BLaER1 (cell line): ENCODE measurements around the gene PPP1R36.
"Not testable (repeated sequence)": the region's sequence is repeated elsewhere in the genome, so short reads cannot be mapped to it uniquely, and the experiment has no call there.

Source experiments
- H3K27ac ChIP-seq: shearing (Covaris generic); formaldehyde crosslinking; 2 replicates; pipeline ENCODE4 v1.8.1; 2022
- H3K27me3 ChIP-seq: shearing (Covaris generic); formaldehyde crosslinking; 2 replicates; pipeline ENCODE4 v1.8.1; 2022
- H3K36me3 ChIP-seq: shearing (Covaris generic); formaldehyde crosslinking; 2 replicates; pipeline ENCODE4 v1.8.1; 2022
- H3K4me1 ChIP-seq: shearing (Covaris generic); formaldehyde crosslinking; 2 replicates; pipeline ENCODE4 v1.8.1; 2022
- H3K4me2 ChIP-seq: shearing (Covaris generic); formaldehyde crosslinking; 2 replicates; pipeline ENCODE4 v1.8.1; 2022
- H3K4me3 ChIP-seq: shearing (Covaris generic); formaldehyde crosslinking; 2 replicates; pipeline ENCODE4 v1.8.1; 2022
- H3K9ac ChIP-seq: shearing (Covaris generic); formaldehyde crosslinking; 2 replicates; pipeline ENCODE4 v1.8.1; 2022
- H3K9me3 ChIP-seq: shearing (Covaris generic); formaldehyde crosslinking; 2 replicates; pipeline ENCODE4 v1.8.1; 2022
- H4K20me1 ChIP-seq: shearing (Covaris generic); formaldehyde crosslinking; 2 replicates; pipeline ENCODE4 v1.8.1; 2022
- Cebpa-rat ChIP-seq: shearing (Covaris generic); IDR thresholded peaks from 2 replicates; pipeline ENCODE4 v1.8.1; 2022

The PPP1R36 gene

DNA sequence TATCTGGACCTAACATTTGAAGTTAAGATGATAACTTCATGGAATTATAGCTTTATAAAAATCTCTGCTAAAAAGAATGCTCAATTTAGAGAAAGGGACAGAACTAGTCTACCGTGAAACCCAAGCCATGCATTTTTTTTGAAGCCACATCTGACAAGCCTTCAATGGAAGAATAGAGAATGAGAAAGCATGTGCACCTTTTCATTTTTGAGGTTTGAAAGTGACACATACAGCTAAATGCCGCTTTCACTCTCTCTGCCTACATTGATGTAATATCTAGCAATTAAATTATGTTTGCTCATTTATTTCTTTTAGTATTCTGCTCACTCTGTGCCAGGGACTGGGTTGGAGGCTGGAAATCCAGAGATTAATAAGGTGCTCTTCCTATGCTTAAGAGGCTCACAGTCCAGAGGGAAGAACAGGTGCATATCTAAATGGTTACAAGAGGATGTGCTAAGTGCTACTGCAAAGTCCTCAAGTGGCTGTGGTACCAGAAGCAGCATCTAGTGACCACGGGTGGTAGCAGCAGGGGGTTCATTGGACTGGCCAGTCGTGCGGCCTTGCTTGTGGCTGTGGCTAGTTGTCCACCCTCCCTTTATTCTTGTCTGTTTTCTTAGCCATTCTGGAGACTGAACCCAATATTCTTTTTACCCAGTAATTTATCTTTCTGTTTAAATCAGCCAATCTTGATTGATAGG lies 60.4 kb downstream of the PPP1R36 start:
- TF ChIP-seq Cebpa-rat: no peak
- no peaks in the 10 kb centered on the region for H3K4me1 ChIP-seq
- H3K27ac ChIP-seq: no peak overlapping the region
- no peak overlapping the region for H3K4me2 ChIP-seq
- H3K9ac ChIP-seq: no peak overlapping the region
- no peaks in the 10 kb centered on the region for H3K27me3 ChIP-seq
- H3K36me3 ChIP-seq: no peaks in the 10 kb centered on the region
- H4K20me1 ChIP-seq: no peaks in the 10 kb centered on the region
- H3K4me3 ChIP-seq: no peak overlapping the region
- H3K9me3 ChIP-seq: no peaks in the 10 kb centered on the region

DNA sequence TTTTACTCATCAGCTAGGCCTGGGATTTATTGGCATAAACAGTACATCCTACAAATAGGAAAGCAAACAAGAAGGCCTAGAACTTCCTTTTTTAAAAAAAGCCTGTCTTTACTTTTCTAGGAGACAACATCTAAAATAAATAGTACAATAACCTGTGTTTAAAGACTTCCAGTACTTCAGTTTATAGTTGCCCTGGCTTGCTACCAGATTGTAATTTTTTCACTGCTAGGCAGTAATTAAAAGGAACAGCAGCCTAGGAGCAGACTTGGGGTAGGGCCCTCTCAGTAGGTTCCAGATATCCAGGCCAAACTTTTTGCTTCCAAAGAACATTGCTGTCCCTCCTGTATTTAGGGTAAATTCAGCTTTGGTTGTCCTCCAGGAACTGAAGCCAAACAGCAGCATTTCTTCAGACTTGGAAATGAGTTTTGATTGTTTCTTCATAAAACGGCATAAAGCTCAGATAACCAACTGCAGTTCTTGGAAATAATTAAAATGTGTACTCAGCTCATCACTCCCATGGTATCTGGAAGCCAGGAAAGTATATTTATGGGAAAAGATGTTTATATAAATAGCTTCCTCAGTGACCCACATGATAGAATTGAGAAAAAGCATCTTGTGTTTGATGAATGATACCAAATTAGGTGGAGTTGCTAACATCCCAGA lies 61.7 kb downstream of the PPP1R36 start:
- H3K4me3 ChIP-seq: no peak overlapping the region
- no peak overlapping the region for H3K27ac ChIP-seq
- H3K9ac ChIP-seq: no peak overlapping the region
- no peak for TF ChIP-seq Cebpa-rat
- no peaks in the 10 kb centered on the region for H3K27me3 ChIP-seq
- H3K9me3 ChIP-seq: no peaks in the 10 kb centered on the region
- H3K4me1 ChIP-seq: no peaks in the 10 kb centered on the region
- H3K36me3 ChIP-seq: no peaks in the 10 kb centered on the region
- no peak overlapping the region for H3K4me2 ChIP-seq
- H4K20me1 ChIP-seq: no peaks in the 10 kb centered on the region

DNA sequence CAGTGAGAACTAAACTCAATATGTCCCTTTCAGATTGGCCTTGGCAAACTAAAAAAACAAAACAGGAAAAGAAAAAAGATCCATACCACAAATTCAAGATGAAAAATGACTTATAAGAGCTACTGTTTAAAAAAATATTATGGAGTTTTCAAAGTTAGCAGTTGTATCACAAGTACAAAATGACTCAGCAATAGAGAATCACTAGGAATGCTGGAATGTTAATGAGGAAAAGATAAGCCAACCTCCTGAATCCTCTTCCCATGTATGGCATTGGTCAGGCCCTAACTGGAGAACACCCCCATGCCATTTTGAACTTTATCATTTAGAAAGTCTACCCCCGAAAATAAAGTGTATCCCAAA lies 62.2 kb downstream of the PPP1R36 start:
- Histone ChIP-seq H3K4me1 (no peaks in the 10 kb centered on the region), H3K9ac (no peak overlapping the region), H4K20me1 (no peaks in the 10 kb centered on the region), H3K27me3 (no peaks in the 10 kb centered on the region), H3K36me3 (no peaks in the 10 kb centered on the region), H3K4me2 (no peak overlapping the region), H3K9me3 (no peaks in the 10 kb centered on the region), H3K27ac (no peak overlapping the region), H3K4me3 (no peak overlapping the region)
- TF ChIP-seq Cebpa-rat: no peak

DNA sequence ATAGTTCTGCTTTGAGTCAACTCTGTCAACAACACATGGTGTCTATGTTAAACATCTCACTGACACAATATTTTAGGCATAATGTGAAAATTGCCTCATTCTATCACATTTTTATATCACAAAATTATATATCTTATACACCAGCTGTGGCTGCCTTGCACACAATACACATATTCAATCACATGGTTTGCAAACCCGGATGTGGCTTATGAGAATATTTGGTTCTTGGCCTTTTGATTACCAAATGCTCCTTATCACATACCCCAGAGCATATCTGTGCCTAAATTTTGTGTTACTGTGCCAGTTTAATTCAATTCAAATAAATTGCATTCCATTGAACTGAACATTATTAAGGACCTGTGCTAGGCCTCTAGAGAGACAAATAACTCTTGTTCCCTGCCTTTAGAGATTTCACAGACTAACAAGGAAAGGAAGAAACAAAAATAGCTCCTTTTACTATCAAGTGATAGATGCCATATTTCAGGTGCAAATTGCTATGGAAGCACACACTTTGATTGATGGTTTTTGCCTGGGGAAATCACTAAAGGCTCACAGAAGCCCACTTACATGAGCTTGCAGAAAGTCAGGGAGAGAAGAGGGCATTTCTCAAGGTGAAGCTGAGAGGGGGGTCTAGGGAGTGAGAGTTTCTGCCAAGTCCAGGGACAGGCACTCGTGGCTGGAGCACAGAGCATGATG lies 63.4 kb downstream of the PPP1R36 start:
- Histone ChIP-seq H3K4me3 (no peak overlapping the region), H3K4me2 (no peak overlapping the region), H3K27me3 (no peaks in the 10 kb centered on the region), H3K36me3 (no peaks in the 10 kb centered on the region), H3K9ac (no peak overlapping the region), H3K27ac (no peak overlapping the region), H3K4me1 (no peaks in the 10 kb centered on the region), H4K20me1 (no peaks in the 10 kb centered on the region), H3K9me3 (no peaks in the 10 kb centered on the region)
- no peak for TF ChIP-seq Cebpa-rat

DNA sequence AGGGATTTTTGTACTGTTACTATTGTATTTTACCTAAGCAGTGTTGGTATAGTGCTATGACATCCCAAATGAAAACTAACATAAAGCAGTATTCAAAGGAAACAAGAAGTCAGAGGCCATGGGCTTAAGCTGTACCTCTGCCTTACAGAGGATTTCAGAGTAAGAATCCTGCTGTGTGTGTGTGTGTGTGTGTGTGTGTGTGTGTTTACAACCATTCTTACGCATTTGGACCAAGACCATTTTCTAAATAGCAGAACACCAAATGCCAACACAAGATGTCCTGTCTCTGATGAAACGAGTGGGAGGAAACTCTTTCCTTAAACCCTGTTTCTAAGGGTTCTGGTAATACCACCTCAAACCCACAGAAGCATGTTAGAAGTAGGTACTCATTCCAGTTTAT lies 64.4 kb downstream of the PPP1R36 start:
- no peaks in the 10 kb centered on the region for H3K4me1 ChIP-seq
- H3K9me3 ChIP-seq: no peaks in the 10 kb centered on the region

DNA sequence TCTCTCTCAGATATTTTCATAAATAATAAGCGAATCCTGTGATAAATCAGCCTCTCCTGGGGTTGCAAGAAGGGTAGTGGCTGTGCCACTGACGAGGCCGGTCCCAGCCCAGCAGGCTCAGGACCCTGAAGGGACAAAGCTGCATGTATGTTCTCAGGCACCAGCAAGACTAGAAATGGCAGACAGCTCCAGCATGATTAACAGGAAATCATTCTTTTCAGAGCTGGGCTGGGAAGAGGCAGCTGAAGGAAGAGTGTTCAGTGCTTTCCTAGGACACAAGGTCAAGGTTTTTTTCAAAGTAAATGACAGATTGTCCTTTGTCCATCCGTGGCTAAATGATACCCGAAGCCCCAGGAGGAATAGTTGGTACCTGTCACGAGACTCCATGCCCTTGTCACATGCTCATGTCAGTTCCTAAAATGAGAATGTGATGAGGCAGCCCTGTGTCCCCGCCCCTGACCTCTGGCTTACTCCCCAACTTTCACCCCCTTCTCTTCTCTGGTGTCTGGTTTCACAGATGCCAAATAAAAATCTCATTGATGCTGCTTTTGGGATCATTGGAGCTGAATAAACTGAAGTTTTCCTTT lies 65.1 kb downstream of the PPP1R36 start:
- Histone ChIP-seq H3K4me3 (no peak overlapping the region), H3K4me2 (no peak overlapping the region), H3K27me3 (no peaks in the 10 kb centered on the region), H3K9me3 (no peaks in the 10 kb centered on the region), H3K9ac (no peak overlapping the region), H4K20me1 (no peaks in the 10 kb centered on the region), H3K27ac (no peak overlapping the region), H3K36me3 (no peaks in the 10 kb centered on the region), H3K4me1 (no peaks in the 10 kb centered on the region)
- no peak for TF ChIP-seq Cebpa-rat

More for the DNA sequence above, 64.4 kb downstream of the PPP1R36 start:
- no peak overlapping the region for H3K4me2 ChIP-seq
- H3K27ac ChIP-seq: no peak overlapping the region
- no peaks in the 10 kb centered on the region for H3K36me3 ChIP-seq
- no peaks in the 10 kb centered on the region for H3K27me3 ChIP-seq
- no peaks in the 10 kb centered on the region for H4K20me1 ChIP-seq
- TF ChIP-seq Cebpa-rat: no peak
- no peak overlapping the region for H3K4me3 ChIP-seq
- H3K9ac ChIP-seq: no peak overlapping the region

DNA sequence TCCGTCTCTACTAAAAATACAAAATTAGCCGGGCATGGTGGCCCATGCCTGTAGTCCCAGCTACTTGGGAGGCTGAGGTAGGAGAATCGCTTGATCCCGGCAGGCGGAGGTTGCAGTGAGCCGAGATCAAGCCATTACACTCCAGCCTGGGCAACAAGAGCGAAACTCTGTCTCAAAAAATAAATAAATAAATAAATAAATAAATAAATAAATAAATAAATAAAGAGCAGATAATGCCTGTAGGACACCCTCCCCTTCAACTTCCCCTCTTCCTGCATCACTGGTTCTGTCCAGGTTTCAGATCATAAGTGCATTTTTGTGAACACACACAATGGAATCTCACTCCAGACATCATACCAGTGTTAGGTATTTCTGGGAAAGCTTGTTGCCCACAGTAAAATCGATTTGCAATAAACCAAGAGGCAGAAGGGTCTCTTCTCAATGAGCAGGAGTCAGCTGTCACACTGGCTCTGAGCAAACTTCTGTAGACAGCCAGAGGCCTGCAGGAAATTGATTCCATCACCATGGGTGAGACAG lies 68.2 kb downstream of the PPP1R36 start:
- not testable (repeated sequence) for H3K9ac ChIP-seq, H3K4me3 ChIP-seq, H3K9me3 ChIP-seq, H4K20me1 ChIP-seq, H3K4me1 ChIP-seq, H3K27me3 ChIP-seq, H3K4me2 ChIP-seq, H3K36me3 ChIP-seq, H3K27ac ChIP-seq

DNA sequence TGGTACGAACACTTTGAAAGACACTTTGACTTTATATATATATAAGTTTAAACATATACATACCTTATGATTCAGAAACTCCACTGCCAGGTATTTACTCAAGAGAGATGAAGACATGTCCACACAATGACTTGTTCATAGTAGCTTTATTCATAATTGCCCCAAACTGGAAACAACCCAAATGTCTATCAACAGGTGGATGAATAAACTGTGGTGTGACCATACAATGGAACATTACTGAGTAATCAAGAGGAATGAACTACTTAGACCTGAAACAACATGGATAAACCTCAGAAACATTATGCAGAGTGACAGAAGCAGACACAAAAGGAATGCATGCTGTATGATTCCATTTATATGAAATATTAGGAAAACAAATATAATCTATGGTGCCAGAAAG lies 71.1 kb downstream of the PPP1R36 start:
- no peaks in the 10 kb centered on the region for H3K9me3 ChIP-seq
- H3K4me2 ChIP-seq: no peak overlapping the region
- no peak overlapping the region for H3K9ac ChIP-seq
- TF ChIP-seq Cebpa-rat: no peak
- no peaks in the 10 kb centered on the region for H3K36me3 ChIP-seq
- peaks cover 18% of the 10 kb centered on the region for H3K4me1 ChIP-seq
- no peak overlapping the region for H3K27ac ChIP-seq
- H3K27me3 ChIP-seq: no peaks in the 10 kb centered on the region
- H3K4me3 ChIP-seq: no peak overlapping the region
- no peaks in the 10 kb centered on the region for H4K20me1 ChIP-seq

DNA sequence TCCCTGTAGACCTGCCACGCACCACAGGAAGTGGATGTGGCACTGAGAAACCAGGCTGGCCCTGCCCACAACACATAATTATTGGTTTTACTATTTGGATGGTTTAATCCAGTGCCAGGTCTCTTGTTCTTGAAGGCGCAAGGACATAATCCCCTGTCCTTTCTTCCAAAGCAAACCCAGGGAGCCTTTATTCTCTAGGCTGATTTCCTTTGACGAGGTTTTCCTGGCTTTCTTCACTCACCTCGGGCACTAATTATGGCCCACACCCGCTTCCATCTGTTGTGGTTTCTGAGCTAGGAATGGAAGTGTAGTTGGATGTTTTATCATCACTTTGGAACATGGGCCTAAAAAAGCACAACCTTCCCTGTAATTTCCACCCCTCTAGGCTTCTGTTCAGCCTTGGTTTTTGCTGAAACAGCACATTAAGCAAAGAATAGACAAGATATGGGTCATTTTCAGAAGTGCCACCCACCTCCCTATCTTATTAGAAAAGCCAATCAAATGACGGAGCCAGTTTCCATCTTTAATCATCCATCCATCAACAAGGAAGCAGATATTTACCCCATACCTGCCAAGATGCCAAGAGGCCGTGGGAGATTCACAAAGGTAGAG lies 73.9 kb downstream of the PPP1R36 start:
- no peaks in the 10 kb centered on the region for H4K20me1 ChIP-seq
- no peaks in the 10 kb centered on the region for H3K9me3 ChIP-seq
- H3K4me3 ChIP-seq: no peak overlapping the region
- peak overlapping the region; percentile 65 for H3K4me2 ChIP-seq
- H3K36me3 ChIP-seq: no peaks in the 10 kb centered on the region
- H3K27ac ChIP-seq: no peak overlapping the region
- H3K4me1 ChIP-seq: peaks cover 18% of the 10 kb centered on the region
- H3K27me3 ChIP-seq: no peaks in the 10 kb centered on the region
- no peak overlapping the region for H3K9ac ChIP-seq
- no peak for TF ChIP-seq Cebpa-rat
